Lung (tissue), 12 donors: ENCODE data around the gene TMEM51. TPM values are rescaled to one million over a fixed set of nuclear protein-coding genes. Genes with fewer than 3 reads are reported as not detected.
A peak's percentile ranks its signal among the peaks of the same experiment; 100 is the strongest.

Experiments
- ATAC-seq: fragments of 200-7000 bp; cut with Tn5 transposase; one replicate; pipeline ENCODE4 v1.9.1; 2020; ENCODE audit warnings: moderate number of reproducible peaks; ENCODE audit not compliant: insufficient read depth, low FRiP score
- DNase-seq, 3 donors: peaks; one replicate each; pipeline ENCODE4 v3.0.0-alpha.2; 2013 to 2017
- H3K27ac ChIP-seq, 2 donors: one replicate each; pipeline ENCODE4 v1.5.1; 2013; ENCODE audit warnings: mild to moderate bottlenecking in 2 of 2, moderate library complexity in 2 of 2, control low read depth in 1 of 2, inconsistent platforms in 1 of 2, low read depth in 1 of 2, low read length in 1 of 2
- H3K27me3 ChIP-seq, 3 donors: one replicate each; pipeline ENCODE4 v1.5.1; 2013; ENCODE audit warnings: low read length in 2 of 3; ENCODE audit not compliant: control insufficient read depth in 3 of 3, insufficient read depth in 3 of 3
- H3K36me3 ChIP-seq, 4 donors: one replicate each; pipeline ENCODE4 v1.5.1; 2013; ENCODE audit warnings: low read length in 4 of 4, mild to moderate bottlenecking in 1 of 4, moderate library complexity in 1 of 4; ENCODE audit not compliant: control insufficient read depth in 4 of 4, insufficient read depth in 4 of 4
- H3K4me1 ChIP-seq, 5 donors: one replicate each; pipeline ENCODE4 v1.5.1; 2013; ENCODE audit warnings: low read length in 5 of 5, mild to moderate bottlenecking in 2 of 5, moderate library complexity in 1 of 5; ENCODE audit not compliant: control insufficient read depth in 5 of 5, insufficient read depth in 5 of 5
- H3K4me3 ChIP-seq: one replicate; pipeline ENCODE4 v1.5.1; 2013; ENCODE audit warnings: mild to moderate bottlenecking, control low read depth, moderate library complexity
- H3K9ac ChIP-seq, 2 donors: one replicate each; pipeline ENCODE4 v1.5.1; 2013; ENCODE audit warnings: low read length in 2 of 2, control low read depth in 1 of 2; ENCODE audit not compliant: insufficient read depth in 1 of 2
- H3K9me3 ChIP-seq, 4 donors: one replicate each; pipeline ENCODE4 v1.5.1; 2013; ENCODE audit warnings: low read length in 3 of 4, mild to moderate bottlenecking in 1 of 4, moderate library complexity in 1 of 4; ENCODE audit not compliant: control insufficient read depth in 4 of 4, insufficient read depth in 3 of 4
- WGBS, 2 donors: extraction: QIAGEN DNeasy Blood & Tissue Kit; methylation state at CpG; one replicate each; pipeline ENCODE4 v1.1.7; 2013; 5-methylcytosine and 5-hydroxymethylcytosine counted together
- polyA plus RNA-seq, 2 donors: library from polyadenylated mRNA; stranded (reverse); fragments of 200-250 nt; gene quantifications; one replicate each; pipeline ENCODE4 v1.2.1, GENCODE V29; 2013
- total RNA-seq, 2 donors: library from RNA; depleted of rRNA in 1 of 2; stranded (reverse); fragments of >200 nt in 1 of 2; gene quantifications; one replicate each; pipeline ENCODE4 v1.2.1, GENCODE V29; 2014 to 2021
- TF ChIP-seq, protein P1 (sequence below): IDR thresholded peaks from 2 replicates; pipeline ENCODE4 v1.5.1; 2012; ENCODE audit warnings: mild to moderate bottlenecking; ENCODE audit errors: control extremely low read depth, extremely low read depth
- donor health status: control.
- donor health status: control.
- donor health status: Bipolar disorder and iron deficiency.
- donor health status: healthy.
- donor health status: DM: yes; HTN: yes; CAD: no.

TMEM51 gene
- total and polyA plus RNA-seq, 4 donors, result 7.7 to 17.8 (median 12.2) TPM

DNA sequence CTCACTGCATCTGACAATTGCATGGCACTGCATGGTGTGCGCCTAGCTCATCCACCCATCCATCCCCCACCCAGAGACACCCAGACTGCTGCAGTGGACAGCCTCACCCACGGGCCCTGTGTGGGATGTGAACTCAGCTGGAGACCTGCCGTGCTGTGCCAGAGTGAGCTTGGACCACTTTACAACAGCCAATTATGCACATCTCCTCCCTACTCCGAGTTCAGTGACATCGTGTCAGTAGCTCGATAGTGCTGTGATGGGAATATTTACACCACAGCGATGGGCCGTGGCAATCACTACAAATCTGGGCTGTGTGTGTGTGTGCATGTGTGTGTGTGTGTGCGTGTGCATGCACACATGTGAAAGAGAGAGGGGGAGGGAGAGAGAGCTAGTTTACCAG is 42.5 kb downstream of the TMEM51 start:
- TF ChIP-seq, protein P1, sequence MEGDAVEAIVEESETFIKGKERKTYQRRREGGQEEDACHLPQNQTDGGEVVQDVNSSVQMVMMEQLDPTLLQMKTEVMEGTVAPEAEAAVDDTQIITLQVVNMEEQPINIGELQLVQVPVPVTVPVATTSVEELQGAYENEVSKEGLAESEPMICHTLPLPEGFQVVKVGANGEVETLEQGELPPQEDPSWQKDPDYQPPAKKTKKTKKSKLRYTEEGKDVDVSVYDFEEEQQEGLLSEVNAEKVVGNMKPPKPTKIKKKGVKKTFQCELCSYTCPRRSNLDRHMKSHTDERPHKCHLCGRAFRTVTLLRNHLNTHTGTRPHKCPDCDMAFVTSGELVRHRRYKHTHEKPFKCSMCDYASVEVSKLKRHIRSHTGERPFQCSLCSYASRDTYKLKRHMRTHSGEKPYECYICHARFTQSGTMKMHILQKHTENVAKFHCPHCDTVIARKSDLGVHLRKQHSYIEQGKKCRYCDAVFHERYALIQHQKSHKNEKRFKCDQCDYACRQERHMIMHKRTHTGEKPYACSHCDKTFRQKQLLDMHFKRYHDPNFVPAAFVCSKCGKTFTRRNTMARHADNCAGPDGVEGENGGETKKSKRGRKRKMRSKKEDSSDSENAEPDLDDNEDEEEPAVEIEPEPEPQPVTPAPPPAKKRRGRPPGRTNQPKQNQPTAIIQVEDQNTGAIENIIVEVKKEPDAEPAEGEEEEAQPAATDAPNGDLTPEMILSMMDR, result no peak
- Histone ChIP-seq H3K36me3 (no peaks in the 10 kb centered on the region), H3K27ac (no peak overlapping the region), H3K4me3 (no peak overlapping the region), H3K4me1 (peaks cover 0 to 12% (median 0%) of the 10 kb centered on the region in 5 donors), H3K9me3 (no peaks in the 10 kb centered on the region), H3K9ac (no peak overlapping the region), H3K27me3 (no peaks in the 10 kb centered on the region)
- DNase-seq, result no peak
- ATAC-seq, result no peak
- WGBS, 2 donors, result 75 to 79% methylated on average over 9 of the region's 9 CpGs

DNA sequence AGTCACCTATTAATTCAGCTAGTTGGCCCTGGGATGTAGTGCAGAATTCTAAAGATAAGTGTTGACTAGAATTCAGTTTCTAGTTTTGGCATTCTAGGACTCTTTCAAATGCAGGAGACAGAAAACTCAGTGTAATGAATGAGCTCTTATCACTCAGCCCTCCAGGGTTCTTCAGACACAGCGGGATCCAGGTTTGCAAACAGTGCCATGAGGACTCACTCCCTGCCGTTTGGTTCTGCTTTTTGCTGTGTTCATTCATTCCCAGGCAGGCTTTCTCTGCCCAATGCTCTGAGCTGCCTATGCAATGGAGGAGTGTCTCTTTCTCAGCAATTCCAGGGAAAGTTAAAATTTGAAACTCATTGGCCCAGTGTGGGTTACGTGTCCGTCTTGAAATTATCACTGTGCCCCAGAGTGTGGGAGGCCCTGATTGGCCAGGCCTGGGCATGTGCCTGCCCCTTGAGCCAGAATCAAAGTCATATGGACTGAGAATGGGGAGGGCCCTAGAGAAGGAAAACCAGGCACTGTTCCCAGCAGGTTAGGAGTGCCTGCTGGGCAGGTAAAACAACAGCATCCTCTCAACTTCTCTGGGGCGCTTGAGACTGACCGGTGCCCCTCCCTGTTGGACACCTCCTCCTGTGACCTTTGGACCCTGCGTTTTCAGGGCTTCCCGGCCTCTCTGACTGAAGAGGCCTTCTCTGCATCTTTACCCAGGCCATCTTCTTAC is 43.4 kb downstream of the TMEM51 start:
- Histone ChIP-seq H3K4me1 (peaks cover 0 to 14% (median 2%) of the 10 kb centered on the region in 5 donors), H3K9ac (no peak overlapping the region), H3K27ac (no peak overlapping the region), H3K36me3 (no peaks in the 10 kb centered on the region), H3K4me3 (no peak overlapping the region), H3K27me3 (no peaks in the 10 kb centered on the region), H3K9me3 (no peaks in the 10 kb centered on the region)
- WGBS, 2 donors, result 66 to 85% methylated on average over 8 of the region's 8 CpGs
- ATAC-seq, result peak; percentile 68
- TF ChIP-seq, protein P1, result no peak
- peak in 2 of 3 donors; percentile 40 to 61 for DNase-seq

- no peaks in the 10 kb centered on the region for H3K27me3 ChIP-seq
- H3K27ac ChIP-seq, result no peak overlapping the region
- DNase-seq (no peak), ATAC-seq (no peak)
- TF ChIP-seq, protein P1, result no peak
- H3K36me3 ChIP-seq, result no peaks in the 10 kb centered on the region
- 79 to 87% methylated on average over 12 of the region's 12 CpGs for WGBS, 2 donors
- no peak overlapping the region for H3K4me3 ChIP-seq
- peaks cover 0 to 18% (median 2%) of the 10 kb centered on the region in 5 donors for H3K4me1 ChIP-seq
- H3K9me3 ChIP-seq, result no peaks in the 10 kb centered on the region
- no peak overlapping the region for H3K9ac ChIP-seq
Measured at GRCh38 chr1:15197591-15198447, 44.3 kb downstream of the TMEM51 start.
